ENCODE data around the gene SORL1. TPM values are rescaled to one million over a fixed set of nuclear protein-coding genes. Genes with fewer than 3 reads are reported as not detected.

The SORL1 gene
- total RNA-seq, 1 experiment from 2014 or later = 4.9 TPM

GRCh38 chr11:121482231-121483129 is 30.4 kb downstream of the SORL1 start:
- Histone ChIP-seq H3K27ac (no peak overlapping the region), H3K36me3 (ENCODE audit: low read depth) (no peaks in the 10 kb centered on the region), H4K20me1 (ENCODE audit: insufficient read depth) (no peaks in the 10 kb centered on the region), H3K9me3 (ENCODE audit: insufficient read depth, low read depth) (no peaks in the 10 kb centered on the region), H3K79me2 (ENCODE audit: low read depth) (no peaks in the 10 kb centered on the region), H3K9me2 (ENCODE audit: insufficient read depth) (no peaks in the 10 kb centered on the region), H2AFZ (no peak overlapping the region), H3F3A (ENCODE audit: insufficient read depth, low read depth) (no peaks in the 10 kb centered on the region), H3K4me2 (no peak overlapping the region), H3K27me3 (ENCODE audit: insufficient read depth, low read depth) (no peaks in the 10 kb centered on the region), H3K4me3 (no peak overlapping the region), H3K4me1 (replicated peaks; ENCODE audit: insufficient read depth) (peaks cover 29% of the 10 kb centered on the region)
- ChIA-PET CTCF (no interaction called here), POLR2A (ENCODE audit: unreplicated experiment) (no interaction called here)
- no peak for TF ChIP-seq EZH2 (IDR thresholded peaks at IDR 0.05; ENCODE audit: low read depth)
- no TSS peak for BruUV-seq (replicated peaks)
- DNase-seq = no peak
- intact Hi-C loops (cut with micrococcal nuclease; ENCODE audit: unreplicated experiment) = no loop called here

DNA sequence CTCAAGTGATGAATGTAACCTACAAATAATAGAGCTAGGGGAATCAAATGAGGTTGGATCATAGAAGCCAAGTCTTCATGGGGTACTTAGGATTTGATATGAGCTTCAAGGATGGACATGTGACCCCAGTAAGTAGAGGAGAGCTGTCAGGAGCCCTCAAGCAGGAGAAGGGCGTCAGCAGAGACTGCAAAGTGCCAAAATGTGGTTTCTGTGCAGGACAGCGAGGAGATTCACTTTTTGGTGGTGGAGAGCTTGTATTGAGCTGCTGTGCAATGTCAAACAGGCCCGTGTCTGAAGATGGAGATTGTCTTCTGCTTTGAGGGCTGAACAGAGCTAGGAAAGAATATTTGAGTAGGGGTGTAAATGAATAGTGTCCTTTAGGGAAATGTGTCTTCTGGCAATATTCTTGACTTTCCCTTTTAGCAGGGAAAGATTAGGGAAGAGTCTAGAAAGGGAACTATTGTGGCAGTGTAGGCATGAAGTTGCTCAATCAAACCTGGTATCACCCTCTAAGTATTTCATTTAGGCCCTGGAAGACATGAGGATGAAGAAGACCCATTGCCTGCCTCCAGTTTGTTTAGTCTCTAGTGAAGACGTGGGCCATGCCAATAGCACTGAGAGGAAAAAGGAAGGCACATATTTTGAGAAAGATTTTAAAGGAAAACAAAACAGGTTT is 31.8 kb downstream of the SORL1 start:
- peaks cover 29% of the 10 kb centered on the region for H3K4me1 ChIP-seq (replicated peaks; ENCODE audit: insufficient read depth)
- no peak for DNase-seq
- no TSS peak for BruUV-seq (replicated peaks)
- peaks cover 6% of the 10 kb centered on the region for H3F3A ChIP-seq (ENCODE audit: insufficient read depth, low read depth)
- CTCF ChIA-PET = no interaction called here
- no peaks in the 10 kb centered on the region for H4K20me1 ChIP-seq (ENCODE audit: insufficient read depth)
- H3K9me3 ChIP-seq (ENCODE audit: insufficient read depth, low read depth) = no peaks in the 10 kb centered on the region
- intact Hi-C loops (cut with micrococcal nuclease; ENCODE audit: unreplicated experiment) = no loop called here
- POLR2A ChIA-PET (ENCODE audit: unreplicated experiment) = no interaction called here
- TF ChIP-seq, protein P1, sequence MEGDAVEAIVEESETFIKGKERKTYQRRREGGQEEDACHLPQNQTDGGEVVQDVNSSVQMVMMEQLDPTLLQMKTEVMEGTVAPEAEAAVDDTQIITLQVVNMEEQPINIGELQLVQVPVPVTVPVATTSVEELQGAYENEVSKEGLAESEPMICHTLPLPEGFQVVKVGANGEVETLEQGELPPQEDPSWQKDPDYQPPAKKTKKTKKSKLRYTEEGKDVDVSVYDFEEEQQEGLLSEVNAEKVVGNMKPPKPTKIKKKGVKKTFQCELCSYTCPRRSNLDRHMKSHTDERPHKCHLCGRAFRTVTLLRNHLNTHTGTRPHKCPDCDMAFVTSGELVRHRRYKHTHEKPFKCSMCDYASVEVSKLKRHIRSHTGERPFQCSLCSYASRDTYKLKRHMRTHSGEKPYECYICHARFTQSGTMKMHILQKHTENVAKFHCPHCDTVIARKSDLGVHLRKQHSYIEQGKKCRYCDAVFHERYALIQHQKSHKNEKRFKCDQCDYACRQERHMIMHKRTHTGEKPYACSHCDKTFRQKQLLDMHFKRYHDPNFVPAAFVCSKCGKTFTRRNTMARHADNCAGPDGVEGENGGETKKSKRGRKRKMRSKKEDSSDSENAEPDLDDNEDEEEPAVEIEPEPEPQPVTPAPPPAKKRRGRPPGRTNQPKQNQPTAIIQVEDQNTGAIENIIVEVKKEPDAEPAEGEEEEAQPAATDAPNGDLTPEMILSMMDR (conservative IDR thresholded peaks at IDR 0.05) = no peak
- TF ChIP-seq EZH2 (IDR thresholded peaks at IDR 0.05; ENCODE audit: low read depth) = no peak
- no peak overlapping the region for H3K4me2 ChIP-seq
- no peaks in the 10 kb centered on the region for H3K36me3 ChIP-seq (ENCODE audit: low read depth)
- H3K27me3 ChIP-seq (ENCODE audit: insufficient read depth, low read depth) = no peaks in the 10 kb centered on the region
- no peaks in the 10 kb centered on the region for H3K9me2 ChIP-seq (ENCODE audit: insufficient read depth)
- no peaks in the 10 kb centered on the region for H3K79me2 ChIP-seq (ENCODE audit: low read depth)
- no peak overlapping the region for H3K4me3 ChIP-seq
- H2AFZ ChIP-seq = no peak overlapping the region
- H3K27ac ChIP-seq = no peak overlapping the region

DNA sequence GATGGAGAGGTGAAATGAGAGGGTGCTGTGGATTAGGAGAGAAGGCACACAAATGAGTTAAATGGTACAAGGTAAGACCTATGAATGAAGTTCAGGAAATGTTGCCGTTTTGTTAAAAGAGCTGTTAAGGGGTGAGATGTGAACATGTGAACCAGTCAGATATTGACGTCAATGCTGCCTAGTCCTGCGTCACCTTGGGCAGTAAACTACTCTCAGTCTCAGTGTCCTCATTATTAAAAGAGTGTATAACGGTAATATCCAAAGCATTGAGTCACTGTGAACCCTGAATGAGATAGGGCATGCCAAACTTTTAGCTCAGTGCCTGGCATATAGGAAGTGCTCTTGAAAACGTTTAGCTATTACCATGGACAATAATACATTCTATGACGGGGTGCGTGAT is 33.1 kb downstream of the SORL1 start:
- no peak for DNase-seq
- BruUV-seq (replicated peaks) = no TSS peak
- H3K27me3 ChIP-seq (ENCODE audit: insufficient read depth, low read depth) = no peaks in the 10 kb centered on the region
- H3K36me3 ChIP-seq (ENCODE audit: low read depth) = no peaks in the 10 kb centered on the region
- no peaks in the 10 kb centered on the region for H3K9me2 ChIP-seq (ENCODE audit: insufficient read depth)
- intact Hi-C loops (cut with micrococcal nuclease; ENCODE audit: unreplicated experiment) = no loop called here
- H3K4me3 ChIP-seq = no peak overlapping the region
- H3F3A ChIP-seq (ENCODE audit: insufficient read depth, low read depth) = peaks cover 6% of the 10 kb centered on the region
- H3K27ac ChIP-seq = no peak overlapping the region
- H3K4me2 ChIP-seq = no peak overlapping the region
- TF ChIP-seq, protein P1 (conservative IDR thresholded peaks at IDR 0.05) = no peak
- TF ChIP-seq EZH2 (IDR thresholded peaks at IDR 0.05; ENCODE audit: low read depth) = no peak
- peaks cover 27% of the 10 kb centered on the region for H3K4me1 ChIP-seq (replicated peaks; ENCODE audit: insufficient read depth)
- H4K20me1 ChIP-seq (ENCODE audit: insufficient read depth) = no peaks in the 10 kb centered on the region
- ChIA-PET POLR2A (ENCODE audit: unreplicated experiment) (no interaction called here), CTCF (no interaction called here)
- H2AFZ ChIP-seq = no peak overlapping the region
- no peaks in the 10 kb centered on the region for H3K79me2 ChIP-seq (ENCODE audit: low read depth)
- no peaks in the 10 kb centered on the region for H3K9me3 ChIP-seq (ENCODE audit: insufficient read depth, low read depth)
